Measurements from ENCODE around the gene UNC5C. TPM values are rescaled to one million over a fixed set of nuclear protein-coding genes. Genes with fewer than 3 reads are reported as not detected.

The UNC5C gene
- total RNA-seq, 4 donors from 2014 or later, result 0.98 to 2.3 (median 1.2) TPM

- TF ChIP-seq POLR2AphosphoS5 (IDR thresholded peaks at IDR 0.05), result no peak
- no peak for TF ChIP-seq CTCF (IDR thresholded peaks at IDR 0.05)
- no peak for TF ChIP-seq EP300 (IDR thresholded peaks at IDR 0.05)
- no peak for TF ChIP-seq POLR2A (IDR thresholded peaks at IDR 0.05)
- Histone ChIP-seq H3K4me1 (no peaks in the 10 kb centered on the region), H3K27ac (no peak overlapping the region), H3K4me3 (no peak overlapping the region), H3K27me3 (no peaks in the 10 kb centered on the region), H3K9me3 (no peaks in the 10 kb centered on the region), H3K36me3 (no peaks in the 10 kb centered on the region)
- DNase-seq (ENCODE audit: low spot score in 2 of 2), result no peak
- 57% methylated on average over 2 of the region's 2 CpGs for WGBS
Observed at GRCh38 chr4:95510877-95511276, 37.9 kb downstream of the UNC5C start.

GRCh38 chr4:95510145-95510544, 38.6 kb downstream of the UNC5C start:
- Histone ChIP-seq H3K27me3 (no peaks in the 10 kb centered on the region), H3K36me3 (no peaks in the 10 kb centered on the region), H3K4me3 (no peak overlapping the region), H3K27ac (no peak overlapping the region), H3K4me1 (no peaks in the 10 kb centered on the region), H3K9me3 (no peaks in the 10 kb centered on the region)
- TF ChIP-seq POLR2AphosphoS5 (IDR thresholded peaks at IDR 0.05), result no peak
- TF ChIP-seq CTCF (IDR thresholded peaks at IDR 0.05), result peak in 1 of 2 donors; percentile 15
- no peak for TF ChIP-seq EP300 (IDR thresholded peaks at IDR 0.05)
- TF ChIP-seq POLR2A (IDR thresholded peaks at IDR 0.05), result no peak
- WGBS, result 8% methylated on average over 2 of the region's 2 CpGs
- no peak for DNase-seq (ENCODE audit: low spot score in 2 of 2)

GRCh38 chr4:95508421-95508820, 40.4 kb downstream of the UNC5C start:
- Histone ChIP-seq H3K27me3 (no peaks in the 10 kb centered on the region), H3K9me3 (no peaks in the 10 kb centered on the region), H3K36me3 (no peaks in the 10 kb centered on the region), H3K27ac (no peak overlapping the region), H3K4me3 (no peak overlapping the region), H3K4me1 (no peaks in the 10 kb centered on the region)
- TF ChIP-seq CTCF (IDR thresholded peaks at IDR 0.05), result no peak
- DNase-seq (ENCODE audit: low spot score in 2 of 2), result no peak
- WGBS, result 27% methylated on average over 1 of the region's 1 CpG

GRCh38 chr4:95507561-95507960, 41.2 kb downstream of the UNC5C start:
- 87% methylated on average over 5 of the region's 5 CpGs for WGBS
- Histone ChIP-seq H3K4me3 (no peak overlapping the region), H3K4me1 (no peaks in the 10 kb centered on the region)

GRCh38 chr4:95507147-95507546, 41.6 kb downstream of the UNC5C start:
- WGBS, result 25% methylated on average over 1 of the region's 1 CpG
- Histone ChIP-seq H3K4me1 (no peaks in the 10 kb centered on the region), H3K4me3 (no peak overlapping the region), H3K36me3 (no peaks in the 10 kb centered on the region), H3K27ac (no peak overlapping the region), H3K27me3 (no peaks in the 10 kb centered on the region), H3K9me3 (no peaks in the 10 kb centered on the region)
- TF ChIP-seq EP300 (IDR thresholded peaks at IDR 0.05) (no peak), POLR2AphosphoS5 (IDR thresholded peaks at IDR 0.05) (no peak), POLR2A (IDR thresholded peaks at IDR 0.05) (no peak), CTCF (IDR thresholded peaks at IDR 0.05) (no peak)
- DNase-seq (ENCODE audit: low spot score in 2 of 2), result no peak

More at GRCh38 chr4:95507561-95507960, 41.2 kb downstream of the UNC5C start:
- no peak overlapping the region for H3K27ac ChIP-seq
- TF ChIP-seq POLR2A (IDR thresholded peaks at IDR 0.05) (no peak), EP300 (IDR thresholded peaks at IDR 0.05) (no peak), POLR2AphosphoS5 (IDR thresholded peaks at IDR 0.05) (no peak), CTCF (IDR thresholded peaks at IDR 0.05) (no peak)
- no peaks in the 10 kb centered on the region for H3K9me3 ChIP-seq
- no peaks in the 10 kb centered on the region for H3K36me3 ChIP-seq
- H3K27me3 ChIP-seq, result no peaks in the 10 kb centered on the region
- no peak for DNase-seq (ENCODE audit: low spot score in 2 of 2)
